H1 (cell line): ENCODE results near the gene VPS54.

ENCODE experiments used
- CEBPB ChIP-seq: IDR thresholded peaks from 2 replicates; pipeline ENCODE4 v1.6.1; 2012; ENCODE audit warnings: low read depth, low read length
- HDAC6 ChIP-seq: IDR thresholded peaks from one replicate; pipeline ENCODE4 v1.7.1; 2012; ENCODE audit warnings: low read depth, mild to moderate bottlenecking, inconsistent platforms, low read length, moderate library complexity
- POLR2AphosphoS5 ChIP-seq: IDR thresholded peaks from 2 replicates; pipeline ENCODE4 v1.6.1; 2011; ENCODE audit warnings: low read depth, low read length
- SIN3A ChIP-seq, 2 experiments: IDR thresholded peaks in 1 of 2; conservative IDR thresholded peaks in 1 of 2; 2 replicates each; pipeline ENCODE4 v1.6.1; 2011 to 2012; ENCODE audit warnings: low read length in 2 of 2, improper control_type of control experiment in 1 of 2, low read depth in 1 of 2, mild to moderate bottlenecking in 1 of 2
- TAF1 ChIP-seq: IDR thresholded peaks from 2 replicates; pipeline ENCODE4 v1.6.1; 2011; ENCODE audit warnings: mild to moderate bottlenecking, low read depth, low read length
- YY1 ChIP-seq: IDR thresholded peaks from 2 replicates; pipeline ENCODE4 v1.6.1; 2011; ENCODE audit warnings: low read depth, mild to moderate bottlenecking, low read length
- ZNF274 ChIP-seq: IDR thresholded peaks from 2 replicates; pipeline ENCODE4 v1.7.0; 2012; ENCODE audit warnings: low read length, borderline replicate concordance; ENCODE audit errors: extremely low read depth
- TF ChIP-seq, protein P1 (sequence below): IDR thresholded peaks from 2 replicates; pipeline ENCODE4 v1.6.1; 2012; ENCODE audit warnings: low read length, inconsistent platforms
- TF ChIP-seq, protein P2 (sequence below), 3 experiments: IDR thresholded peaks; 1 replicate in 2 of 3; 2 replicates in 1 of 3; pipeline versions ENCODE4 v1.5.1 to v1.6.1; 2011; ENCODE audit warnings: low read length in 3 of 3, mild to moderate bottlenecking in 3 of 3, inconsistent platforms in 2 of 3, low read depth in 1 of 3, moderate library complexity in 1 of 3; ENCODE audit not compliant: insufficient read depth in 1 of 3; ENCODE audit errors: control extremely low read depth in 1 of 3

DNA sequence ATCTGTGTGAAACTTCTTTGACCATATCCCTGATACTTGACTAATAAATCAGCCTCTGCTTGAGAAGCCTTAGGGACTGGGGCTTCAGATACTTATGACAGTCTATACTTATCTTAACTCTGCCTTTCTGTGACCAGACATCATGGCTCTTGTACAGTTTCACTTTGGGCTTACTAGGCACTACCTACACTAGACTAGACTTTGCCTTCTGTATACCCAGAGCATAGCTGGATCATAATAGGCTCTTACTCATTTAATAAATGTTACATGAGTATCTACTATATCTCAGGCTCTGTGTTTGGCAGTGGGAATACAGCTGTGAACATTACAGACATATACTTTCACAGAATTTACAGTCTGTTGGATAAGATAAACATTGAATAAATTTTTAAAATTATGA is 168.6 kb downstream of the VPS54 start:
- TF ChIP-seq TAF1 (no peak), CEBPB (no peak), SIN3A (conservative IDR thresholded peaks at IDR 0.05 in 1 of 2, IDR thresholded peaks at IDR 0.05 in 1 of 2; ENCODE audit: low read depth in 1 of 2, low read length in 2 of 2) (no peak), YY1 (no peak), HDAC6 (no peak), ZNF274 (no peak), POLR2AphosphoS5 (no peak)
- TF ChIP-seq, protein P1, sequence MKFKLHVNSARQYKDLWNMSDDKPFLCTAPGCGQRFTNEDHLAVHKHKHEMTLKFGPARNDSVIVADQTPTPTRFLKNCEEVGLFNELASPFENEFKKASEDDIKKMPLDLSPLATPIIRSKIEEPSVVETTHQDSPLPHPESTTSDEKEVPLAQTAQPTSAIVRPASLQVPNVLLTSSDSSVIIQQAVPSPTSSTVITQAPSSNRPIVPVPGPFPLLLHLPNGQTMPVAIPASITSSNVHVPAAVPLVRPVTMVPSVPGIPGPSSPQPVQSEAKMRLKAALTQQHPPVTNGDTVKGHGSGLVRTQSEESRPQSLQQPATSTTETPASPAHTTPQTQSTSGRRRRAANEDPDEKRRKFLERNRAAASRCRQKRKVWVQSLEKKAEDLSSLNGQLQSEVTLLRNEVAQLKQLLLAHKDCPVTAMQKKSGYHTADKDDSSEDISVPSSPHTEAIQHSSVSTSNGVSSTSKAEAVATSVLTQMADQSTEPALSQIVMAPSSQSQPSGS: no peak
- TF ChIP-seq, protein P2, sequence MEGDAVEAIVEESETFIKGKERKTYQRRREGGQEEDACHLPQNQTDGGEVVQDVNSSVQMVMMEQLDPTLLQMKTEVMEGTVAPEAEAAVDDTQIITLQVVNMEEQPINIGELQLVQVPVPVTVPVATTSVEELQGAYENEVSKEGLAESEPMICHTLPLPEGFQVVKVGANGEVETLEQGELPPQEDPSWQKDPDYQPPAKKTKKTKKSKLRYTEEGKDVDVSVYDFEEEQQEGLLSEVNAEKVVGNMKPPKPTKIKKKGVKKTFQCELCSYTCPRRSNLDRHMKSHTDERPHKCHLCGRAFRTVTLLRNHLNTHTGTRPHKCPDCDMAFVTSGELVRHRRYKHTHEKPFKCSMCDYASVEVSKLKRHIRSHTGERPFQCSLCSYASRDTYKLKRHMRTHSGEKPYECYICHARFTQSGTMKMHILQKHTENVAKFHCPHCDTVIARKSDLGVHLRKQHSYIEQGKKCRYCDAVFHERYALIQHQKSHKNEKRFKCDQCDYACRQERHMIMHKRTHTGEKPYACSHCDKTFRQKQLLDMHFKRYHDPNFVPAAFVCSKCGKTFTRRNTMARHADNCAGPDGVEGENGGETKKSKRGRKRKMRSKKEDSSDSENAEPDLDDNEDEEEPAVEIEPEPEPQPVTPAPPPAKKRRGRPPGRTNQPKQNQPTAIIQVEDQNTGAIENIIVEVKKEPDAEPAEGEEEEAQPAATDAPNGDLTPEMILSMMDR (IDR thresholded peaks at IDR 0.05; ENCODE audit: control extremely low read depth in 1 of 3, insufficient read depth in 1 of 3, low read depth in 1 of 3, low read length in 3 of 3): no peak
